Hematopoietic multipotent progenitor cell treated with erythropoietin and hydrocortisone succinate and interleukin-3 and kit ligand, for 8 days (in vitro differentiated cells): ENCODE measurements around the gene UBA1.
A peak's percentile ranks its signal among the peaks of the same experiment; 100 is the strongest.

ENCODE experiments used
- DNase-seq: peaks from one replicate; pipeline ENCODE4 v3.0.0-alpha.2; 2015

UBA1 gene

DNA sequence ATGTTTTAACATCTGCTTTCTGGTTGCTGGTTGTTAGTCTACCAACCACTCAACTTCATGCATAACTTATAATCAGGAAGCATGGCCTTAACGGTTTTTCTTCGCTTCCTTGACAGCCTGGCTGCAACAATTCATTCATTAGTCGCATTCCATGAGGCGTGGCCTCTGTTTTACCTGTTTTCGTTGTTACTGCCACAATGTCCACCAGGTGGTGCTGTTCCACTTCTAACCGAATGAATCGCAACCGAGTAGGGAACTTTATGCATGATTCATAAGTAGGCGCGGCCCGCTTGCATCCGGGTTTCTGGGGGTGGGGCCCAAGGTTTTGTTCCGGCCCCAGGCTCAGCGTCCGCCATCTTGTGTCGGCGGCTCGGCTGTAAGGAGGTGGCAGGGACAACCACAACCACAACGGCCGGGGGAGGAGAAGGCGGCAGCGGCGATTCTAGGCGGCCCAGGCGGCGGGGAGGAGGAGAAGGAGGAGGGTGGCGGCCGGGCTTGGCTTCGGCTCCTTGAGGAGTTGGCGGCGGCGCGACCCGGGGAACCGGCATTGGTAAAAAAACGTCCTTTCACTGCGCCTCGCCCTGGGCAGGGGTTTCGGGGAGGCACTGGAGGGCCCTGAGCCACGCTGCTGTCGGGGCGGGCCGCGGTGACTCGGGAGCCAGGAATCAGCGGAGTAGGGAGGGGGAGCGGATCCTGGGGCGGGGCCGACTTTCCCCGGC lies at the start of gene UBA1:
Gene UBA1 (plus strand): TSS at position 355 of the 719 bp plus-strand sequence. CDS start 4,974 bp downstream, outside the sequence.
- DNase-seq: peak; percentile 96

DNA sequence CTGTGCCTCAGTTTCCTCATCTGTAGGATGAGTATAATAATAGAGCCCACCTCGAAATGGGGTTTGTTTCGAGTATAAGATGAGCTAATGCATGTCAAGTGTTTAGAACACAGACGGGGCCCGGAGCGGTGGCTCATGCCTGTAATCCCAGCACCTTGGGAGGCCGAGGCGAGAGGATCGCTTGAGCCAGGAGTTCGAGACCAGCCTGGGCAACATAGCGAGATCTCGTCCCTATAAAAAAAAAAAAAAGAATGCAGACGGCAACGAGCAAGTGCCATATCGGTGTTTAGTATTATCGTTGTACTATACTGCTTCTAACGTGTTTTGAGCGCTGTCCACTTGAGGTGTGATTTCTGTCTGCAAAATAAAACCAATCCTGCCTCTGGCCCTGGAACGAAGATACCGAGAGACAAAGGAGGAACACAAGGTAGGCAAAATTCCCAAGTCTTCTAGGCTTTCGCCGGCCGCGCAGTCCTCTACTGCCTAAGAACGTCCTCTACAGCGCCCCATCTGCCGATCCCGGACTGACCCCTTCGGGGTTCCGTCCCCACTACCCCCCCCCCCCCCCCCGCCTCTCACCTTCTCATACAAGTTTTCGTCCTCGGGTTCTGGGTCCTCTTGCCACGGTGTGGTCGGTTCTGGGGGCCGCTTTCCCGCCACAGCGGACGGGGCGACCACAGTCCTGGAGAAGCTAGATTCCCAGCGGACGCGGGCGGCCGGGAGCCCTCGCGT lies 49.6 kb upstream of the UBA1 start:
- DNase-seq: peak; percentile 47

DNA sequence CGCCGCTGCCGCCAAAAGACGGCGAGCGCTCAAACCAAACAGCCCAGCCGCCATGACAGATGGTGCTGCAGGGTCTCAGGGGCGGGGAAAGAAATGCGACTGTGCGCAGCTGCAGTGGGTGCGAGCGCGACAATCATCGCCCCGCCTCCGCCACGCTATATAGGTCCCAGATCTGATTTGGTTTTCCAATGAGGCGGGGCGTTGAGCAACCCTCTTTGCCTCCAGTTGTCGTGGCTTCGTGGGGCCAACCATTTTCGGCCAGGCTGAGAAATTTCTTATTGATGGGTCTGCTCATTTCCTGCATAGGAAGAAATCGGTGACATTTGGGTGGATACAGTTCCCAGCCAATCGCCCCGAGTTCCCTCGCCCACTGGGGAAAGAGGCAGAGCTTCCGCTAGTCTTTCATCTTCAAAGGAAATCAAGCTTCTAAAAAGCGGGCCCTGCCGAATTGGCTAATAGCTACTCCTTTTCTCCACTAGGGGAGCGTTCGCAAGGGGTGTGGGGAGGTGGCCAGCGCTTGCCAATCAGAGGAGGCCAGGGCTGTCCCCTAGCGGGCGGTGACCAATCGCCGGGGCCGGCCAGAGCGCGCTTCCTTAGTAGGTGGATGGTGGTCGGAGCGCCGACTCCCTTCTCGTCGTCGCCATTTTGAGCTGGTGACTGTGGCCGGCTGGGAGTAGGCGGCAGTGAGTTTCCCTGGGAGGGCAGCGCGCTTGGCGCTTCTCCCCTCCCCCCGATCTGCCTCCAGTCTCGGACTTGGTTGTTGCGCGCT lies 48.8 kb upstream of the UBA1 start, which contains the start of the genes NDUFB11 and RBM10:
Gene NDUFB11 (minus strand): TSS at position 77 of the 769 bp plus-strand sequence. CDS start 23 bp downstream, at position 54.
Gene RBM10 (plus strand): TSS at position 596 of the 769 bp plus-strand sequence. CDS start 2,261 bp downstream, outside the sequence.
- peak; percentile 94 for DNase-seq

DNA sequence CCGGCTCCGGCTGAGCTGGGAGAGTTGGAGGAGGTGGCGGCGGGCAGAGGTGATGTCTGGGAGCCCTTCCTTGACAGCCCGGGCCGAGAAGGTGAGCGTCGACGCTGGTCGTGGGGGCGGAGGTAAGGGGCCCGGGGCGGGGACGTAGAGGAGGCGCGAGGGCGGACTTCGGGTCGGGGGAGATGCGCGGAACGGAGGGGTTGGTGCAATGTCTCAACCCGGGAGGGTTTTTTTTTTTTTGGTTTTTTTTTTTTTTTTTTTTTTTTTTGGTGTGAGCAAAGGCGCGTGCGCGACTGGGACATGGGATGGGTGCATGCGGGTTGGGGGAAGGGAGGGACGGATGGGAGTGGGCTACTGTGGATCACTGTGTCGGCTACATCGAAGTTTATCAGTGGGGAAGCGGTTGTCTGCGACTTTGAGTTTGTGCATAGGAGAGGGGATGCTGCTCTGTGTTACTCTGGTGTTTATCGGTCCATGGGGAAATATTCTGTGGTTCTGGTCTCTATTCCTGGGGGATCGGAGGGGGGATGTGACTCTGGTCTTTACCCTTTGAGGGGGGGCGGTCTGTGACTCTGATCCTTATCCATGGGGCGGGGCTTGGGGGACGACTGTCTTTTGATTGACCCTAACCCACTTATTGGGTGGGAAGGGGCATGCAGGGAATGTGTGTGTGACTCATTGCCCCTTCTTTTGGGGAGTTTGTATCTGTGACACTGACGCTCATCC lies 48.1 kb upstream of the UBA1 start:
- no peak for DNase-seq

DNA sequence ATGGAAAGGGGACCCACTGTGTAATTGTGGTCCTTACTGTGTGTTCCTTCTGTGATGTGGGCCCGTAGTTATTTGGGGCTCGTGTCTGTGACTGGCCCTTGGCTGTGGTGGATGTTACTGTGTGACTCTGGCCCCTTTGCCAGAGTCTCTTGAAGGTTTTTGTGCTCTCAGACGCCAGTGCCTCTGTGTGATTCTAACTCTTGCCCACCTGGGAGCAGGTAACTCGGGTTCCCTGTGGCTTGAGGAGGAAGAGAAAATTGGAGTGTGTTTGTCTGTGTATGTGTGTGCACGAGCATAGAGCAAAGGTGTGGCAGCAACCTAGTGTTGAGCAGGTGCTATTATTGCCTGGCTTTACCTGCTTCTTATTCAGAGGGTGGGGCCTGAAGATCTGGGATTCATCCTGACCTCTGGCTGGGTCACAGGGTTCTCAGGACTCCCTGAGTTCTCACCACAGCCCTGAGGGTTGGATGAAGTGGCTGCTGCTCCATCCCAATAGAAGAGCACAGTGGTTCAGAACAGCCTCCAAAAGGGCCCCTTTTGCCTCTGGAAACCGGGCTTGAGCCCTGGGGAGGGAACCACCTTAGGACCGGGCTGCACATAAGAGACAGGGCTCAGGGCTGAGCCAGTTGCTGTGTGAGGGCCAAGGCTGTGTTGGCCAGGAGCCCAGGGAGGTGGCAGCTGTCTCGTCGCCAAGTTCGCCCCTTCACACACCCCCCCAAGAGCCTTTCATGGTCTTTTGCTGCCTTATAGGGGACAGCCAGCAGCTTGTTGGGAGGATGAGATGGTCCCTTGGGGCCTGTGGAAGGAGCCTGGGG lies 47.3 kb upstream of the UBA1 start:
- peak; percentile 21 for DNase-seq

DNA sequence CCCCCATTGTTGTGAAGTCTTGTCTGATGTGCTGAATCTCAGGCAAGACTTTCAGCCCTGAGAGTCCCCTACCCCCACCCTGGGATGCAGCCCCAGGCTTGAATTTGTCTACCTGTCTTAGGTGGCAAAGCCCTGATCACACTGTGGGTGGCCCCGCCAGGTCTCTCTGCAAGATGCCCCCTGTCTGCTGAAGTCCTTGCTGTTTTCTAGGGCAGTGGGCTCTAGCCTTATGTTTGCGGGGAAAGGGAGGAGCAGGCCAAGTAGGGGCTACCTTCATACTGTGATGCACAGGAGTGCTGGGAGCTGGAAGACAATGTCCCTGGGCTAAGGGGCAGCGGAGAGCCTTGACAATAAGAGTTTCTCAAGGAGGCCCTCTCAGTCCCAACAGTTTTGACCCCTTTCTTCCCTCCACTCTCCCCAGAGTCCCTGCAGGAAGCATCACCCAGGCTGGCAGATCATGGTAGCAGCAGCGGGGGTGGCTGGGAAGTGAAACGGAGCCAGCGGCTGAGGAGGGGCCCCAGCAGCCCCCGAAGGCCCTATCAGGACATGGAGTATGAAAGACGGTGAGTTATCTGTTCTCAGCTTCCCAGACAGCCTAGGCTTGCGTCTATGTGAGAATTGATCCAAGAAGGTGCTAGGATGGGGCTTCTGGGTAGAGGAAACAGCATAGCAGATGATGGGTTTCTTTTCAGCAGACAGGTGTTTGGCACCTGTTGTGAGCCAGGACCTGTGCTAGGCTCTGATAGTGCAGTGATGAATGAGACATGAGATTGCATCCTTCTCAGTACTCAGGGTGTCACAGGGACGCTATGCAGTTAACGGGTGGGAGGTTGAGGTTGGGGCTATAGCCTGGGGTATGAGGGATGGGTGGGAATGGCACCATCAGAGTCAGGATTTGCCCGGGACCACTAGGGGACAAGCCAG lies 46.4 kb upstream of the UBA1 start:
- DNase-seq: no peak

DNA sequence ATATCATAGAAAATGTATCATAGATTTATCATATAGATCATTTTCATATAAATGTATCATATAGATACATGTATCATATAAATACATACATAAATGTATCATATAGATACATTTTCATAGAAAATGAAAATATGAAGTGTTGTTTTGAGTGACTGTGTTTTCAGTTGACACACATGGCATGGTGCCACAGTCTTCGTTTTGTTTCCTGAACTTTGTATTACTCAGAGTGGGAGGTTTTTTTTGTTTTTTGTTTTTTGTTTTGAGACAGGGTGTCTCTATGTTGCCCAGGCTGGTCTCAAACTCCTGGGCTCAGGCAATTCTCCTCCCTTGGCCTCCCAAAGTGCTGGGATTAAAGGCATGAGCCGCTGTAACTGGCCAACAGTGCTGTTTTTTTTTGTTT lies 44.7 kb upstream of the UBA1 start:
- no peak for DNase-seq

DNA sequence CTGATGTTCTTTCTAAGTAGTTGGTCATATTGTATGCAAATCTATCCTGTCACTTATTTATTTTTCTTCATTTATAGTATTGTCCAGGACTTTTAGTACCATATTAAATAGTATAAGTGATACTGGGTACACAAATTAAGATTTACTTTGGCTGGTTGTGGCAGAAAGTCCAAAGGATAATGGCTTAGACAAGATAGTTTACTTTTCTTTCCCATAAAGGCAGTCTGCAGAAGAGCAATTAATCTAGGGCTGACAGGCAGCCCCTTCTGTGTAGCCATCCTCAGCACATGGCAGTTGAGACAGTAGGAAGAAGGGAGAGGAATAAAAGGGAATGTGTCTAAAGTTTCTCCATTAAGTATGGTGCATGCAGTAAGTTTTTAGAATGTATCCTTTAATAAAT lies 42.2 kb upstream of the UBA1 start:
- no peak for DNase-seq

DNA sequence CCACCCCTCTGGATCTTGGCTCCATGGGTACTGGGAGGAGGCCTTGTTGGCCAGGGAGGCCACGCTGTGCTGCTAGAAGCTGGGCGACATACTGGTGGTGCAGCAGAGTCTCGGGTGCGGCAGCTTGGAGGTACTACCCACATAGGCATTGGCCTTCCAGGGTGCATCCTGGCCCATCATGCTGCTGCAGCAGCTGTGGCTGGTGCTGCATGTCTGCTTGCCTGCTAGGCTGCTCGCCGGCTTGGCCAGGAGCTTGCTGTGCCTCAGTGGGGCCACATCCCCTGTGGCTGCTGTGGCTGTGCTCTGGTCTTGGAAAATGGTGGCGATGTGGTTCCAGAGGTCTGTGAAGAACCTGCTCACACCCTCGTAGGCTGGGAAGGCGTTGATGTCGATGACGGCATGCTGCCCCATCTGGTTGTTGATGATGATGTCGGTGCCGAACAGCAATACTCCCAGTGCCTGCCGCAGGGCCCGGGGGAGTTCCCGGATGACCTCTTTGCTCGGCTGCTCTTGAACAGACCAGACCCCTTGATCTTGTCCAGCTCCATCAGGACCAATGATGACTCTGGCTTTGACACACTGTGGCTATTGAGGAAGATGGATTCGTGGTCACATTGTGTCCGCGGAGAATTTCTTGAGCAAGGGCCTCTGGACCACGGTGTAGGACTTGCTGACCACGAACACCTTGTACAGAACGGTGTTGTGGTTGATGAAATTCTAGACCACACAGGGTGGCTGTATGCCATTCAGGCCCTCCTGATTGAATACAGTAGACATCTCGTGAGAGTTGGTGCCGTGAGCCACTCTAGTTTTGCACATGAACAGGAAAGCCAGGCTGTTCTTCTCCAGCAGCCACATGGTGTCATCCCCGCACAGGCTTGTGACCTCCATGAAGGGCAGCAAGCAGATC lies 36.8 kb upstream of the UBA1 start:
- DNase-seq: no peak

DNA sequence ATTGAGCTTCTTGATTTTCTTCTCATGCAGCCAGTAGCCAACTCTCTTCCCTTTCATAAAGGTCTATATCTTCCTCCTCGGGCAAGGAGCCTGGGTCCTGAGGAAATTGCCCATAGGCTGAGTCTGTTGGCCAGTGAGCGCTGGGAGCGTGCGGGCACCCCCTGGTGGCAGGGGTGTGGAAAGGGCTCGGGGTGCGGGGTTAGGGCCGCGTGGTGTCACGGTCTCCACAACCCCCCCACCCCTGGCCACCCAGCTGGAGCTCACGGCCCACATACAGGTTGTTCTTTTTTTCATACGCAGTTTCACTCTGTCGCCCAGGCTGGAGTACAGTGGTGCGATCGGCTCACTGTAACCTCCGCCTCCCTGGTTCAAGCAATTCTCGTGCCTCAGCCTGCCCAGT lies 35.5 kb upstream of the UBA1 start:
- DNase-seq: no peak

DNA sequence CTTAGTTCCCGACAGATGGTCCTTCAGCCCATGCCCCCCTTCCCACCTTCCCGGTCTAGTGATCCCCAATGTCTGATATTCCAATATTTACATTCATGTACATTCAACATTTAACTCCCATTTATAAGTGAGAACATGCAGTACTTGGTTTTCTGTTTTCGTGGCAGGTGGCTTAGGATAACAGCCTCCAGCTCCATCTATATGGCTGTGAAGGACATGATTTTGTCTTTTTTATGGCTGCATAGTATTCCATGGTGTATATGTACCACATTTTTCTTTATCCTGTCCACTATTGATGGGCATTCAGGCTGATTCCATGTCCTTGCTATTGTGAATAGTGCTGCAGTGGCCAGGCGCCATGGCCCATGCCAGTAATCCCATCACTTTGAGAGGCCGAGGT lies 34.8 kb upstream of the UBA1 start:
- DNase-seq: no peak

DNA sequence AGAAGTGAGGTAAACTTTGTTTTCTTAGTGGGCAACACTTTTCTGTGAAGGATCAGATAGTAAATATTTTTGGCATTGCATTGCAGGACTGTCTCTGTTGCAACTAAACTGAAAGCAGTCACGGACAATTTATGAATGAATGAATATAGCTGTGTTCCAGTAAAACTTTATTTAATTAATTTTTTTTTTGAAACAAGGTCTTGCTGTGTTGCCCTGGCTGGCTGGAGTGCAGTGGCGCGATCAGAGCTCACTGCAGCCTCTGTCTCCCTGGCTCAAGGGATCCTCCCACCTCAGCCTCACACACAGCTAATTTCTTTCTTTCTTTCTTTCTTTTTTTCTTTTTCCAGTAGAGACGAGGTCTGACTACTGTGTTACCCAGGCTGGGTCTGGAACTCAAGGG lies 32.8 kb upstream of the UBA1 start:
- DNase-seq: no peak

DNA sequence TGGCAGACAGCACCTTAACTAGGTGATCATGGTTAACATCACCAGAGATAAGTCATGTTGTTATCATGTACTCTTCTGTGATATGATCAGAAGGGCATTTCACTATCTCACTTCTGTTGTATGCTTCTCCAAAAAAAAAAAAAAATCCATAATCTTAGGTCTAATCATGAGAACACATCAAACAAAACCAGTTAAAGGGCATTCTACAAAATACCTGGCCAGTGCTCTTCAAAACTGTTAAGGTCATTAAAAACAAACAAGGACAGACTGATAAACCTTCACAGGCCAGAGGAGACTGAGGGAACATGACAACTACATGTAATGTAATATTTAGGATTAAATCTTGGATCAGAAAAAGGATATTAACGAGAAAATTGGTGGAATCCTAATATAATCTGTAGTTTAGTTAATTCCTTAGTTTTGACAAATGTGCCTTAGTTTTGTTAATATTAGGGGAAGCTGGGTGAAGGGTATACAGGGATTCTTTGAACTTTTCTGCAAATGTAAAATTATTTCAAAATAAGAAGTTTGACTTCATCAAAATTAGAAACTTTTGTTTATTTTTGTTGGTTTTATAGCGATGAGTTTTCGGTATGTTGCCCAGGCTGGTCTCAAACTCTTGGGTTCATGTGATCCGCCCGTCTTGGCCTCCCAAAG lies 30.6 kb upstream of the UBA1 start:
- DNase-seq: no peak

DNA sequence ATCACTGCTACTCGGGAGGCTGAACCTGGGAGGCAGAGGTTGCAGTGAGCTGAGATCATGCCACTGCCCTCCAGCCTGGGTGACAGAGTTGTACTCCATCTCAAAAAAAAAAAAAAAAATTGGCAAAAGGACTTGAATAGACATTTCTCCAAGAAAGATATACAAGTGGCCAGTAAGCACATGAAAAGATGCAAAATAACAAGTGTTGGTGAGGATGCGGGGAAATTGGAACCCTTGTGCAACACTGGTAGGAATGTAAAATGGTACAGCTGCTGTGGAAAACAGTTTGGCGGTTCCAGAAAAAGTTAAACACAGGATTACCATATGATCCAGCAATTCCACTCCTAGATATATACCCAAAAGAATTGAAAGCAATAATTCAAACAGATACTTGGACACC lies 29.2 kb upstream of the UBA1 start:
- DNase-seq: no peak

DNA sequence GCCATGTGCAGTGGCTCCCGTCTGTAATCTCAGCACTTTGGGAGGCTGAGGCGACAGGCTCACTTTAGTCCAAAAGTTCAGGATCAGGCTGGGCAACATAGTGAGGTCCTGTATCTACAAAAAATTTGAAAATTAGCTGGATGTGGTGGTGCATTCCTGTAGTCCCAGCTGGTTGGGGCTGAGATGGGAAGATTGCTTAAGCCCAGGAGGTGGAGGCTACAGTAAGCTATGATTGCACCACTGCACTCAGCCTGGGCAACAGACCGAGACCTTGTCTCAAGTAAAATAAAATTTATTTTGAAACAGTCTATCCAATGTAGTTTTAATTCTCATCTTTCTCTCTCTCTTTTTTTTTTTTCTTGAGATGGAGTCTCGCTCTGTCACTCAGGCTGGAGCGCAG lies 27.5 kb upstream of the UBA1 start:
- DNase-seq: no peak

DNA sequence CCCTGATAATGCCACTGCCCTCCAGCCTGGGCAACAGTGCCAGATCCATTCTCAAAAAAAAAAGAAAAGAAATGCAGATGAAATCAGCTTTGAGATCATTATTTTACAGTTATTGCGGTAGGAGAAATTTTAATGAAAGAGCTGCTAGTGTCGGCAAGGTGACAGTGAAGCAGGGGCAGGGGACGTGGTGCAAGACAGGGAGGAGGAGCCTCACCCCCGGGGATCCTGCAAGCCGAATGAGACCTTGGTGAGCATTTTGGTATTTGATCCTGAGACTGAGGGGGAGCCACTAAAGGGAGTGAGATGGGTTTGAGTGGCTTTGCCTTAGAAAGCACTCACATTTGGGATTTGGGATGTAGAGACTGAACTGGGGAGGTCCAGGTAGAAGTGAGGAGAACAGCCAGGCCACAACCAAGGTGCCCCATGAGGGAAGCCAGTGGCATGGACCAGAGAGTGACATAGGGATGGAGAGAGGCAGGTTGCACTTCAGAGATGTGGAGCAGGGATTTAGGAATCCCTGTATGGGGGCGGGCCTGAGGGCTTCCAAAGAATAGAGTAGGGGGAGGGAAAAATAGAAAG lies 25.0 kb upstream of the UBA1 start:
- no peak for DNase-seq

DNA sequence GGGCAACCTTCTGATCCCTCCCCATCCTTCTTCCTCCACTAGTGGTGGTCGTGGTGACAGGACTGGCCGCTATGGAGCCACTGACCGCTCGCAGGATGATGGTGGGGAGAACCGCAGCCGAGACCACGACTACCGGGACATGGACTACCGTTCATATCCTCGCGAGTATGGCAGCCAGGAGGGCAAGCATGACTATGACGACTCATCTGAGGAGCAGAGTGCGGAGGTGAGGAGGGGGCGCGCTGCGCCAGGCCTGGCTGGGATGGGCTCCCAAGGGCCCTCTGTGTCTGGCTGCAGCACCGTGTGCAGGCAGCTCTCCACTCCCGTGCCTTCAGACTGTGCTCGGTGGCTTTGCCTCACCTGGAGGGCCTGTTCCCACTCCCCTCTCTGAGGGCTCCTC lies 24.4 kb upstream of the UBA1 start:
- DNase-seq: no peak

DNA sequence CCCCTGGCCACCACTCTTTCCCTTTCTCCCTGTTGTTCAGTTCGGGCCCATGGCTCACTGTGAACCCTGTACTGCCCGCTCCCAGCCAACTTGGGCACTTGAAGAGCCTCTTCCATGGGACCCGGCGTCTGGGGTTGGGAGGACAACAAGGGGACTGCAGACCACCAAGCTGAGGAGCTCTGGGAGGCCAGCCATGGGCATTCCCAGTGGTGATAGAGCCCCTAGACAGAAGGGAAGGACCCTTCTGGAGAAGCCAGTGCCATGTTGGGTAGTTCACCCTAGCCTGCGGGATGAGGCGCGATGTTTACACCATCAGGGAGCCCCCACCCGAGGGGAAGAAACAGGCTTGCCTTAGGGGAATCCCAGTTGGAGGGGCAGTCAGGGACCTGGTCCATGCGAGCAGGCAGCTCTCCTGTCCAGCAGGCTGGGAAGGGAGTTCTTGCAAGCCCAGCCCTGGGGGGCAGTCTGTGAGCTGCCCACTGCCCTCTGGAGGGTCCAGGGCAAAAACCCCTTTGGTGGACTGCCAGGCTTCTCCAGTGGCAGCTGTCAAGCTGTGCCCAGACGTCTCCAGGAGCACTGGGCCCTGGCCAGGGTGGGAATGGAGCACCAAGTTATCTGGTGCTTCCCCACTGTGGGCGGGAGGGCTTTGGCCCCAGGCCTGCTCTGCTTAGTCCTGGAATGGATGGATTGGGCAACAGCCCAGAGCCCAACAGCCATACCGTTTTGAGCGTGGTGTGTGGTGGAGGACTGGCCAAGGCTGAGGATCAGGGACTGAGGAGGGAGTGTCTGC lies 23.7 kb upstream of the UBA1 start:
- no peak for DNase-seq
